PC-9 (cell line): ENCODE measurements around the gene MAGI2.

ENCODE experiments used
- EZH2 ChIP-seq: fragments of 200-600 bp; sonication (generic); IDR thresholded peaks from 2 replicates; pipeline ENCODE4 v1.8.0; 2017; ENCODE audit warnings: antibody characterized with exemption, low read depth
- TF ChIP-seq, protein P1 (sequence below): fragments of 200-600 bp; sonication (generic); conservative IDR thresholded peaks from 2 replicates; pipeline ENCODE4 v1.6.1; 2017; ENCODE audit warnings: mixed run types, antibody characterized with exemption, mild to moderate bottlenecking, moderate library complexity

- TF ChIP-seq, protein P1, sequence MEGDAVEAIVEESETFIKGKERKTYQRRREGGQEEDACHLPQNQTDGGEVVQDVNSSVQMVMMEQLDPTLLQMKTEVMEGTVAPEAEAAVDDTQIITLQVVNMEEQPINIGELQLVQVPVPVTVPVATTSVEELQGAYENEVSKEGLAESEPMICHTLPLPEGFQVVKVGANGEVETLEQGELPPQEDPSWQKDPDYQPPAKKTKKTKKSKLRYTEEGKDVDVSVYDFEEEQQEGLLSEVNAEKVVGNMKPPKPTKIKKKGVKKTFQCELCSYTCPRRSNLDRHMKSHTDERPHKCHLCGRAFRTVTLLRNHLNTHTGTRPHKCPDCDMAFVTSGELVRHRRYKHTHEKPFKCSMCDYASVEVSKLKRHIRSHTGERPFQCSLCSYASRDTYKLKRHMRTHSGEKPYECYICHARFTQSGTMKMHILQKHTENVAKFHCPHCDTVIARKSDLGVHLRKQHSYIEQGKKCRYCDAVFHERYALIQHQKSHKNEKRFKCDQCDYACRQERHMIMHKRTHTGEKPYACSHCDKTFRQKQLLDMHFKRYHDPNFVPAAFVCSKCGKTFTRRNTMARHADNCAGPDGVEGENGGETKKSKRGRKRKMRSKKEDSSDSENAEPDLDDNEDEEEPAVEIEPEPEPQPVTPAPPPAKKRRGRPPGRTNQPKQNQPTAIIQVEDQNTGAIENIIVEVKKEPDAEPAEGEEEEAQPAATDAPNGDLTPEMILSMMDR, result no peak
- TF ChIP-seq EZH2, result no peak
Measured at GRCh38 chr7:78558566-78558965, 894.9 kb downstream of the MAGI2 start.
